Right ventricle myocardium superior (tissue), 1 donor: ENCODE measurements around the gene SERPINI1. TPM values are rescaled to one million over a fixed set of nuclear protein-coding genes. Genes with fewer than 3 reads are reported as not detected.

Source experiments
- ATAC-seq: fragments of 200-7000 bp; cut with Tn5 transposase; one replicate; pipeline ENCODE4 v1.9.1; 2020; ENCODE audit warnings: mild to moderate bottlenecking; ENCODE audit not compliant: poor library complexity
- DNase-seq: peaks from one replicate; pipeline ENCODE4 v3.0.0-alpha.2; 2020
- intact Hi-C: fragments of 100-400 bp; cut with DNase I; formaldehyde crosslinking; loops from one replicate; pipeline ENCODE4 v1.11.2; 2022
- total RNA-seq: library from RNA; stranded (reverse); fragmentation: NEBNext Ultra II Directional; extraction: Animal tissue kit (Norgen Biotek cat#: 25700); gene quantifications from one replicate; pipeline ENCODE4 v1.2.1, GENCODE V29; 2021
- donor health status: DM: no; HTN: yes; CAD: no; lungs with severe emphysema.

Gene SERPINI1
- total RNA-seq, 1 donor from 2014 or later = 5.6 TPM

DNA sequence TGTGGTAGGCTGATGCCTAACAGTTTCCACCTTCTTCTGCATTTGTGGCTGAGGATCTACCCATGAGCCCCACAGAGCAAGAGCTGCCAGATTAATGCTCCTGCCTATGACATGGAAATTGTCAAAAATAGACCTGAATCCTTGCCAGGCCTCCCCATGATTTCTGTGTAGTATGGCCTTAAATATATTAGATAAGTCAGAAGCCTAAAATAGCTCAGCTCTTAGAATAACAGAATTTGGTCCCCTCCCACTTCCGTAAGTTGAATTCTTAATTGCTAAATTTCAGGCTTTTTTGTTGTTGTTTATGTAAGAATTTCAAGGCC, 129.0 kb downstream of the SERPINI1 start:
- peak; percentile 85 for ATAC-seq
- no peak for DNase-seq
- intact Hi-C loops = no loop called here

DNA sequence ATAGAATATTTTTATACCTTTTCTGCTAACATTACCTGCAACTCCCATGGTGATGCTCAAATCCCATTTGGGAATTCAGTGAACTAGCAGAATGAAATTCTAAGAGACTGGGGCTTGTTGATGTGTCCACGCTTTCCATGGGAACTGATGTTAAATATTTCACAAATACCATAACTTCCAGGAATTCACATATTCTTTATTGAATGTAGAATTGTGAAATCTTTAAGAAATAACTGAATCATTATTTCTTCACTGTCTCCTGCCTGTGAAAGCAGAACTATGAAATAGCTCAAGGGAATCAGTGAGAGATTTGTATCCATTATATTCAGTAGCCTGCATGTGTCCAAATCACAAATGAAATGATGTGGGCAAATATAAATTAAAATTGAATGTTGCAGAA, 130.8 kb downstream of the SERPINI1 start:
- intact Hi-C loops = no loop called here
- DNase-seq (no peak), ATAC-seq (no peak)

DNA sequence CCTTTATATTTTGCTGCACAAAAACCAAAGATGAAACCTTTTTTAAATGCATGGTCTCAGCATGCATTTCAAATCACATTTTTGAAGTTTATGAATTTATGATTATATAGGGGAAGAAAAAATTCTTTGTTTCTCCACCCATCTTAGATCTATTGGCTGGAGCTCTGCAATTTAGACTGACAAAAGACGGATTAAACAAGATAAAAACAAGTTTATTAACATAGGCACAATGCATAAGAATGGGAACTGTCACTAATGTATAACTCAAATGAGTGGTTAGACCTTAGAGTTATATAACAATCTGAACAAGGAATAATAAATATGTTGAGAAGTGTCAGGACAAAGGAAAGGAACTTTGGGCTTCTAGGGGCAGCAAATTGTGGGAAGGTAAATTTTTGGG, 132.5 kb downstream of the SERPINI1 start:
- no peak for DNase-seq
- ATAC-seq = no peak
- intact Hi-C loops = no loop called here

DNA sequence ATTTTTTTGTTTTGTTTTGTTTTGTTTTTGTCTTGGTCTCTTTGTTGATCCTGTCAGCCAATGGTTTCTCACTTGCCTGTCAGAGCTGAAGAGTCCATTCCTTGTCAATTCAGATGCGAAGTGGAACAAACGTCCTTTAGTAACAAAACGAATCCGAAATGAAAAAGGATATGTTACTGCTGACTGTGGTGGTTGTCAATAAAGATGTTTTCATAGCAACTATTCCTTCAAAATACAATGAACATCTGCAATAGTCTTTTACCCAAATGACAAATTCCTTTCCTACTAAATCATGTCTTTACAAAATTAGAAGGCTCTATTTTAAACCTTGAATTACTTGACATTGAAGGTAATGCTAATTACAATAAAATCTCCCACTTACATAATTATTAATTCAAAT, 134.7 kb downstream of the SERPINI1 start:
- ATAC-seq (no peak), DNase-seq (no peak)
- intact Hi-C loops = no loop called here

DNA sequence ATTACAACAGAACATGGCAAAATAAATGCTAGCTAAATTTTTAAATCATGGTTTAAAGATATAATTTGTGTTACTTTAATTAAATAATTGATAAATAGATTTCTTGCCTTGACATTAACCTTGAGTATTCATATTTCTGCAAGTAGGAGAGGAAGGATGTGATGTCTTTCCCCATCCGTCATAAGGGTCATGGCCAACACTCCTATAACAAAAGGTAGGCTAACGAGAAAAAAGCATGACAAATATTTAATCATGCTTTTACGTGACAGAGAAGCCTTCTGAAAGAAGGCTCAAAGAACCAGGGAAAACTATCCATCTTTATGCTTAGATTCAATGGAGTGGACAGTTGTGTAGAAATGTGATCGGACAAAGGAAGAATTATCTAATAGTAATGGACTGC, 135.2 kb downstream of the SERPINI1 start:
- DNase-seq (no peak), ATAC-seq (no peak)
- intact Hi-C loops = no loop called here

DNA sequence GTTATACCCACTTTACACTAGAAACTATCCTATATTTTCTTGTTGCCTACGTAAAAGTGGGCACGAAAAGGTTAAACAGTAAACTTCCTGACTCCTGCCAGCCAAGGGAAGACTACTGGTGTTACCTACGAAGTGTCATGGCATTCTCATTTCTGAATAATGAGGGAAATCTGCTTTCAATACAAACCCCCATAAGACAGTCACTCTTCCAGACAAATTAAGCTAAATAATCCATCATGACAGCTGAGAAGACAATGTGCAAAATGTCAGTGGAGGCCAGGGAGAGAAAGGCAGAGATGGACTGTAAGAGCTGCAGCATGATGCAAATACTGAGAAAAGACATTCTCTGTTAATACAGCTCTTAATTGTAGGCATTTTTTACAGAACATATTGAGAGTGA, 136.5 kb downstream of the SERPINI1 start:
- ATAC-seq (no peak), DNase-seq (no peak)
- intact Hi-C loops = no loop called here

DNA sequence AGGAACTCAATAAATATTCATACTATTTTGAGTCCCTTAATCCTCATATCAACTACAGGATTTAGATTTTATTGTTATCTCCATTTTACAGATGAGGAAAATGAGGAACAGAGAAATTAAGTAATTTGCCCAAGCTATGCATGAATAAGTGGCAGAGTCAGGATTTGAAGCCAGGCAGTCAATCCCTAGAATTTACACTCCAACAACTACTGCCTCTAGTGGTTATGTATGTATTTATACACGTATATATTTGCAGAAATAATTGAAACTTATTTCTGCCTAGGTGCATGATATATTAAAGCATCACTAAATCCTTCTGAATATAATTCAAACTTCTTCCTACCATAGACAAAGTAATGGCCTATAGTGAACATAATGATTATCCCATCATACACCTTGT, 137.4 kb downstream of the SERPINI1 start:
- no peak for ATAC-seq
- intact Hi-C loops = no loop called here
- DNase-seq = no peak

DNA sequence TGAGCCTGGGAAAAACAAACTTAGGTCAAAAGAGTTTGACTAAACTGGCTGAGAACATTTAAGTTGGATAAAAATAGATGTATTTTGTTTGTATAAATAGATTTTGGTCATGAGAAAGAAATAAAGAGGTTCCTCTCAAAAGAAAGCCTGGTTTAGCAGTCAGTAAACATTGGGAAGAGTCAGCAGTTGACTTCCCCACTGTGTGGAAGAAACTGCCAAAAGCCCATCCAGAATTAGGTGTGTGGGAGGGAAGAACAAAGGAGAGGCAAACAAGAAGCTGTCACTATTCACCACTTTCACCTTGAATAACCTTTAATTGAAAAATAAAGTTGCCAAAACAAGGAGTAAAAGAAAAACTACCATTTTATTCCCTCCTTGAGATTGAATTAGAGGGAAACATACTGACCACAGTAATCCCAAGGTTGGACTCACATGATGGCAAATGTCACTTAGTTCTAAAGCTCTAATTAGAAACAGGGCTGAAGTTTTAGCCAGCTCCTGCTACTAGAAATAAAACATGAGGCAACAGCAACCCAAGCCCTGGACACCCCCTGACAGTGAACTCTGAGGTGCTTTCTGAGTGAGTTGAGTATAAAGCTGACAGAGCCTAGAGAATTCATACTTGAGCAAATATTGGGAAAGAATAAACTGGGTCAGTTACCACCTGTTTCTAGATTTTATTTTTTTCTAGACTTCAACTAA, 139.3 kb downstream of the SERPINI1 start:
- DNase-seq = no peak
- peak; percentile 48 for ATAC-seq
- intact Hi-C loops = no loop called here

Other genes starting within 250 kb of the SERPINI1 start
- 2.6 TPM for gene WDR49, start 81.8 kb upstream of the SERPINI1 start, total RNA-seq
- gene PDCD10, start 829 bp upstream of the SERPINI1 start, total RNA-seq = 30.4 TPM